Measurements from ENCODE around the gene C9orf85. TPM values are rescaled to one million over a fixed set of nuclear protein-coding genes. Genes with fewer than 3 reads are reported as not detected.

Gene C9orf85
- total and polyA plus RNA-seq, 2 donors (not counting 3 experiments of a cell fraction or from before 2014, with no cell fraction given), result 8.3 to 11.3 TPM

GRCh38 chr9:71937898-71938297 is 26.5 kb downstream of the C9orf85 start:
- Histone ChIP-seq H3K27ac (ENCODE audit: insufficient read depth, low read depth, low read length) (no peak overlapping the region), H3K4me2 (ENCODE audit: insufficient read depth, low read length) (no peak overlapping the region), H3K79me2 (ENCODE audit: control insufficient read depth, insufficient read depth, low read length) (peaks cover 2% of the 10 kb centered on the region), H3K36me3 (ENCODE audit: control insufficient read depth in 2 of 2, extremely low read depth in 1 of 2, insufficient read depth in 2 of 2, low read length in 2 of 2) (no peaks in the 10 kb centered on the region), H3K4me1 (ENCODE audit: control insufficient read depth, extremely low read depth, insufficient read depth, low read length) (no peaks in the 10 kb centered on the region), H3K9me3 (replicated peaks; ENCODE audit: control insufficient read depth, insufficient read depth, low read length) (no peaks in the 10 kb centered on the region), H2AFZ (ENCODE audit: low read depth, low read length) (no peak overlapping the region), H3K27me3 (ENCODE audit: control insufficient read depth in 2 of 2, insufficient read depth in 2 of 2, low read length in 2 of 2) (no peaks in the 10 kb centered on the region), H3K4me3 (replicated peaks in 1 of 3; ENCODE audit: insufficient read depth in 1 of 3, low read depth in 1 of 3, low read length in 3 of 3) (no peak overlapping the region), H4K20me1 (replicated peaks; ENCODE audit: control insufficient read depth, extremely low read depth, insufficient read depth, low read length) (no peaks in the 10 kb centered on the region), H3K9ac (replicated peaks; ENCODE audit: extremely low read depth, insufficient read depth, low read length) (no peak overlapping the region), H3K9me1 (replicated peaks; ENCODE audit: control insufficient read depth, extremely low read depth, insufficient read depth, low read length) (no peaks in the 10 kb centered on the region)
- intact Hi-C loops (cut with micrococcal nuclease) (no loop called here), dilution Hi-C loops (cut with MboI; ENCODE audit: extremely low pct_ligation_motif_present, low sequenced_read_pairs) (no loop called here)
- BruUV-seq (replicated peaks), result no TSS peak
- TF ChIP-seq POLR2AphosphoS5 (IDR thresholded peaks at IDR 0.05; ENCODE audit: insufficient read depth, low read depth, low read length) (no peak), POLR2A (IDR thresholded peaks at IDR 0.05; ENCODE audit: low read depth, low read length) (no peak), JUN (IDR thresholded peaks at IDR 0.05; ENCODE audit: borderline replicate concordance, insufficient read depth, insufficient read length, low read depth) (no peak), EZH2 (IDR thresholded peaks at IDR 0.05; ENCODE audit: borderline replicate concordance, low read depth, low read length, severe bottlenecking) (no peak), FOS (IDR thresholded peaks at IDR 0.05; ENCODE audit: borderline replicate concordance, insufficient read depth, low read length) (no peak), MYC (IDR thresholded peaks at IDR 0.05; ENCODE audit: low read depth, low read length) (no peak), GATA2 (IDR thresholded peaks at IDR 0.05; ENCODE audit: insufficient read depth, insufficient read length, low read depth, low read length) (no peak), MAX (IDR thresholded peaks at IDR 0.05; ENCODE audit: insufficient read depth, insufficient read length) (no peak)
- TF ChIP-seq, protein P1, sequence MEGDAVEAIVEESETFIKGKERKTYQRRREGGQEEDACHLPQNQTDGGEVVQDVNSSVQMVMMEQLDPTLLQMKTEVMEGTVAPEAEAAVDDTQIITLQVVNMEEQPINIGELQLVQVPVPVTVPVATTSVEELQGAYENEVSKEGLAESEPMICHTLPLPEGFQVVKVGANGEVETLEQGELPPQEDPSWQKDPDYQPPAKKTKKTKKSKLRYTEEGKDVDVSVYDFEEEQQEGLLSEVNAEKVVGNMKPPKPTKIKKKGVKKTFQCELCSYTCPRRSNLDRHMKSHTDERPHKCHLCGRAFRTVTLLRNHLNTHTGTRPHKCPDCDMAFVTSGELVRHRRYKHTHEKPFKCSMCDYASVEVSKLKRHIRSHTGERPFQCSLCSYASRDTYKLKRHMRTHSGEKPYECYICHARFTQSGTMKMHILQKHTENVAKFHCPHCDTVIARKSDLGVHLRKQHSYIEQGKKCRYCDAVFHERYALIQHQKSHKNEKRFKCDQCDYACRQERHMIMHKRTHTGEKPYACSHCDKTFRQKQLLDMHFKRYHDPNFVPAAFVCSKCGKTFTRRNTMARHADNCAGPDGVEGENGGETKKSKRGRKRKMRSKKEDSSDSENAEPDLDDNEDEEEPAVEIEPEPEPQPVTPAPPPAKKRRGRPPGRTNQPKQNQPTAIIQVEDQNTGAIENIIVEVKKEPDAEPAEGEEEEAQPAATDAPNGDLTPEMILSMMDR (IDR thresholded peaks at IDR 0.05; ENCODE audit: extremely low read depth in 1 of 2, insufficient read depth in 1 of 2, low read depth in 1 of 2, low read length in 2 of 2), result no peak
- FAIRE-seq (no peak), DNase-seq (ENCODE audit: low read depth, low spot score) (no peak)
- POLR2A ChIA-PET, result no interaction called here
- CTCF ChIA-PET, result interaction anchor here (1.9 kb wide), 1 partner anchor 11 kb away, joined by 4 read pairs; no protein-coding TSS in a partner anchor
